ENCODE measurements around the gene FAM114A2. TPM values are rescaled to one million over a fixed set of nuclear protein-coding genes. Genes with fewer than 3 reads are reported as not detected.

Gene FAM114A2
- total RNA-seq, 3 donors from 2014 or later: 21.6 to 32.1 (median 22.0) TPM

DNA sequence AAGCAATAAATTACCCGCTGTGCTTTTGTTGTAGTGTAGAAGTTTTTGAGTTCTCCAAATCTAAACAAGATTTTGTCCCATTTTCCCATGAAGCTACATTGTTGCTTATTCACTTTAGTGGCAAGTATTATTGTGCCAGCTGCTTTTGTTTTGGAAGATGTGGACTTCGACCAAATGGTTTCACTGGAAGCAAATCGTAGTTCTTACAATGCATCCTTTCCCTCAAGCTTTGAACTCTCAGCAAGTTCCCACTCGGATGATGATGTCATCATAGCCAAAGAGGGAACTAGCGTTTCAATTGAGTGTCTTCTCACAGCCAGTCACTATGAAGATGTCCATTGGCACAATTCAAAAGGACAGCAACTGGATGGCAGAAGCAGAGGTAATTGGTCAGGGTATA, 10.9 kb upstream of the FAM114A2 start:
- H3K36me3 ChIP-seq: no peaks in the 10 kb centered on the region
- TF ChIP-seq POLR2AphosphoS5 (IDR thresholded peaks at IDR 0.05): no peak
- TF ChIP-seq, protein P1, sequence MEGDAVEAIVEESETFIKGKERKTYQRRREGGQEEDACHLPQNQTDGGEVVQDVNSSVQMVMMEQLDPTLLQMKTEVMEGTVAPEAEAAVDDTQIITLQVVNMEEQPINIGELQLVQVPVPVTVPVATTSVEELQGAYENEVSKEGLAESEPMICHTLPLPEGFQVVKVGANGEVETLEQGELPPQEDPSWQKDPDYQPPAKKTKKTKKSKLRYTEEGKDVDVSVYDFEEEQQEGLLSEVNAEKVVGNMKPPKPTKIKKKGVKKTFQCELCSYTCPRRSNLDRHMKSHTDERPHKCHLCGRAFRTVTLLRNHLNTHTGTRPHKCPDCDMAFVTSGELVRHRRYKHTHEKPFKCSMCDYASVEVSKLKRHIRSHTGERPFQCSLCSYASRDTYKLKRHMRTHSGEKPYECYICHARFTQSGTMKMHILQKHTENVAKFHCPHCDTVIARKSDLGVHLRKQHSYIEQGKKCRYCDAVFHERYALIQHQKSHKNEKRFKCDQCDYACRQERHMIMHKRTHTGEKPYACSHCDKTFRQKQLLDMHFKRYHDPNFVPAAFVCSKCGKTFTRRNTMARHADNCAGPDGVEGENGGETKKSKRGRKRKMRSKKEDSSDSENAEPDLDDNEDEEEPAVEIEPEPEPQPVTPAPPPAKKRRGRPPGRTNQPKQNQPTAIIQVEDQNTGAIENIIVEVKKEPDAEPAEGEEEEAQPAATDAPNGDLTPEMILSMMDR (IDR thresholded peaks at IDR 0.05): no peak
- no peak overlapping the region for H3K4me3 ChIP-seq
- intact Hi-C loops (cut with DNase I; ENCODE audit: low total_unique reads): no loop called here
- no peak overlapping the region for H3K27ac ChIP-seq
- H3K27me3 ChIP-seq: no peaks in the 10 kb centered on the region
- no peak for DNase-seq (ENCODE audit: low spot score in 2 of 2)
- no peaks in the 10 kb centered on the region for H3K4me1 ChIP-seq
- H3K9me3 ChIP-seq: no peaks in the 10 kb centered on the region

DNA sequence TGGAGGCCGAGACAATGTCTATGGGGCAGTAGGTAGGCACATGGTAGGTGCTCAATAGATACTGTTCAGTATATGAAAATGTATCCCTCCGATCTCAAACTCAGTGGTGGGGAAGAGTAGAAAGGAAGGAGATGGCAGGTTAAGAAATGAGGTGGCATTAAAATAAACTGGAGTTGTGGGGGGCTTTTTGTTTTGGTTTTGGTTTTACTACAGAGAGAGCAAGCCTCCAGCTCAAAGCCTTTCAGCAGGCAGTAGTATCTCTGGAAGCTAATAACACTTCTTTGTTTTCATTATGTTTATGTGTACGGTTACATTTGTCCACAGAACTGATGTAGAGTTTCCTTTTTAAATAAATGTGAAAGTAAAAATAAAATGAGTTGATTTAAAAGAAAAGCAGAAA, 8.6 kb upstream of the FAM114A2 start:
- TF ChIP-seq POLR2AphosphoS5 (IDR thresholded peaks at IDR 0.05) (no peak), POLR2A (IDR thresholded peaks at IDR 0.05) (no peak)
- TF ChIP-seq, protein P1 (IDR thresholded peaks at IDR 0.05): no peak
- H3K36me3 ChIP-seq: no peaks in the 10 kb centered on the region
- intact Hi-C loops (cut with DNase I; ENCODE audit: low total_unique reads): no loop called here
- H3K9me3 ChIP-seq: no peaks in the 10 kb centered on the region
- H3K4me1 ChIP-seq: no peaks in the 10 kb centered on the region
- DNase-seq (ENCODE audit: low spot score in 2 of 2): no peak
- no peak overlapping the region for H3K4me3 ChIP-seq
- no peaks in the 10 kb centered on the region for H3K27me3 ChIP-seq
- H3K27ac ChIP-seq: no peak overlapping the region

DNA sequence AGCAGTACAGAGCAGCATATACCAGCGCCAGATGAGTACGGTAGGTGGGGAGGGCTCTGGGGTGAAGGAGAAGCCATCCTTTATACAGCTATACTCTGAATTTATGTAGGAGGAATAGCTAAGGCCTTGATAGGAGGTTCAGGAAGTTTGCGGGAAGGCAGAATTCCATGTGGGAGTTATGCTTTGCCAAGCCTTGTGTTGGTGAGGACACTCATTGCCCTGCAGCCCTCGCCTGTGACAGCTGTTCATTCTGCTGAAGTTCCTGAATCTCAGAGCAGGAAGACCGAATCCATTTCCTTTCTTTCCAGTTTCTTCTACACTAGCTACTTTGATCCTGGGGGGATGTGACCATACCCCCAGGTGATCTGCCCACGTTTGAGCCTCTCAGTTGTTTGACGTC, 7.8 kb upstream of the FAM114A2 start:
- Histone ChIP-seq H3K36me3 (no peaks in the 10 kb centered on the region), H3K4me1 (no peaks in the 10 kb centered on the region), H3K9me3 (no peaks in the 10 kb centered on the region), H3K4me3 (no peak overlapping the region), H3K27ac (no peak overlapping the region), H3K27me3 (no peaks in the 10 kb centered on the region)
- TF ChIP-seq POLR2A (IDR thresholded peaks at IDR 0.05): no peak
- no peak for TF ChIP-seq POLR2AphosphoS5 (IDR thresholded peaks at IDR 0.05)
- TF ChIP-seq, protein P1 (IDR thresholded peaks at IDR 0.05): no peak
- intact Hi-C loops (cut with DNase I; ENCODE audit: low total_unique reads): no loop called here
- no peak for DNase-seq (ENCODE audit: low spot score in 2 of 2)

DNA sequence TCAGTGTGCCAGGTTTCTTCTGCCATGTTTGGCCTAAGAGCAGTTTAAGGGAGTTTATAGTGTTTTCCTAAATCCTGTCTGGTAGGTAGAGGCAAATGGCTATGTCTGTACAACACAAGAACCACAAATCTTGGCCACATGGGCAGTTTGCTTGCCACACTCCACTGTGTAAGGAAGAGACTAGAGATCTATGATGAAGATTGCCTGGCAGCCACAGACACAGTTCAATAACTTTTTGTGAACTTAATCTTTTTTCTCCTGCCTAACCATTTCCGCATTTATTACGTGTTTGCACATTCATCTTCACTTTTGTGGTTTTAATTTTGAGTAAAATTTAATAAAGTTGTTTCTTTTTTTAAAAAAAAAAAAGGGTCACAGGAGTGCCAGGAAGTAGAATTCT, 5.9 kb upstream of the FAM114A2 start:
- Histone ChIP-seq H3K36me3 (no peaks in the 10 kb centered on the region), H3K4me3 (no peak overlapping the region), H3K27me3 (no peaks in the 10 kb centered on the region), H3K4me1 (no peaks in the 10 kb centered on the region), H3K27ac (no peak overlapping the region), H3K9me3 (no peaks in the 10 kb centered on the region)
- DNase-seq (ENCODE audit: low spot score in 2 of 2): no peak
- intact Hi-C loops (cut with DNase I; ENCODE audit: low total_unique reads): no loop called here
- no peak for TF ChIP-seq POLR2AphosphoS5 (IDR thresholded peaks at IDR 0.05)
- TF ChIP-seq, protein P1 (IDR thresholded peaks at IDR 0.05): no peak
- no peak for TF ChIP-seq POLR2A (IDR thresholded peaks at IDR 0.05)

DNA sequence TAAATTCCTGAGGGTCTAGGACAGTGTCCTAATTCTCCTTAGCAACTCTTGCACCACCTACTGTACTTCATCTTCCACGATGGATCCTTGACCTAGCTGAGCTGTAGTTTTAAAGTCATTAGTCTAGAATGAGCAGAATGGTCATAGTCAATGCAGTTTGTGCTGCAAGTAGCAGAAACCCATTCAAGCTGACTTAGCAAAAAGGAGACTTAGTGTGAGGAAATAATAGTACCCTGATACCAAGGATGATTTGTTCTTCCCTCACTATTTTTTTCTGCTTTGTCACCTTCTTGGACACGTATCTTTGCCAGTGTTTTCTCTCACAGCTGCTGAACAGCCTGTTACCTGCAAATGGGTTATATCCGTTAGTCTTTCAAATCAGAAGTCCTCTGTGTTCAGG, 5.4 kb upstream of the FAM114A2 start:
- Histone ChIP-seq H3K27me3 (no peaks in the 10 kb centered on the region), H3K36me3 (no peaks in the 10 kb centered on the region), H3K4me1 (no peaks in the 10 kb centered on the region), H3K27ac (no peak overlapping the region), H3K9me3 (no peaks in the 10 kb centered on the region), H3K4me3 (no peak overlapping the region)
- no peak for DNase-seq (ENCODE audit: low spot score in 2 of 2)
- intact Hi-C loops (cut with DNase I; ENCODE audit: low total_unique reads): no loop called here
- TF ChIP-seq, protein P1 (IDR thresholded peaks at IDR 0.05): no peak
- no peak for TF ChIP-seq POLR2A (IDR thresholded peaks at IDR 0.05)
- TF ChIP-seq POLR2AphosphoS5 (IDR thresholded peaks at IDR 0.05): no peak
